Motor neuron (in vitro differentiated cells): ENCODE results near the gene RAD51B. TPM values are rescaled to one million over a fixed set of nuclear protein-coding genes. Genes with fewer than 3 reads are reported as not detected.

Experiments used
- ATAC-seq, 8 experiments: fragments of 200-7000 bp; cut with Tn5 transposase; replicated peaks in 6 of 8; 2 replicates each; pipeline ENCODE4 v1.8.0; 2021; ENCODE audit warnings: mild to moderate bottlenecking in 8 of 8, moderate library complexity in 8 of 8
- H3K27ac ChIP-seq, 2 donors: fragments of 250-450 bp; sonication (Bioruptor Pico); 2 replicates each; pipeline ENCODE4 v1.9.0; 2021; ENCODE audit warnings: antibody characterized with exemption in 2 of 2, mild to moderate bottlenecking in 2 of 2, moderate library complexity in 1 of 2
- H3K4me1 ChIP-seq, 2 donors: fragments of 250-450 bp; sonication (Bioruptor Pico); replicated peaks in 1 of 2; 2 replicates each; pipeline ENCODE4 v1.6.1; 2021; ENCODE audit warnings: antibody characterized with exemption in 2 of 2, mild to moderate bottlenecking in 2 of 2, moderate library complexity in 1 of 2
- H3K4me3 ChIP-seq, 5 donors: fragments of 250-450 bp; sonication (Bioruptor Pico); 2 replicates each; pipeline ENCODE4 v1.9.0; 2021; ENCODE audit warnings: antibody characterized with exemption in 5 of 5, mild to moderate bottlenecking in 5 of 5, moderate library complexity in 4 of 5
- WGBS, 10 experiments: fragments of 450-650 bp; shearing (Covaris generic); methylation state at CpG; one replicate each; pipeline ENCODE4 v1.0.0; 2022; 5-methylcytosine and 5-hydroxymethylcytosine counted together
- in situ Hi-C, 9 experiments: fragments of 400-800 bp; cut with MboI; loops; one replicate each; pipeline ENCODE4 v1.15.0; 2021; ENCODE audit warnings: low sequenced_read_pairs in 9 of 9, low pct_unique_long_range_greater_than_20kb in 2 of 9; ENCODE audit not compliant: unreplicated experiment in 9 of 9
- total RNA-seq, 8 experiments: library from RNA; unstranded; fragments of 300-600 nt; gene quantifications; 2 replicates each; pipeline versions ENCODE4 v1.2.3 to v1.2.4, GENCODE V29; 2022

Gene RAD51B
- total RNA-seq, 8 experiments from 2014 or later: 5.4 to 37.7 (median 11.0) TPM

GRCh38 chr14:68307790-68308168 lies 488.2 kb downstream of the RAD51B start:
- no peak overlapping the region for H3K27ac ChIP-seq
- 0 to 90% (median 77%) methylated on average over 1 to 4 of the region's 4 CpGs for WGBS, 10 experiments
- peak in 2 of 8 experiments; percentile 37 to 42 for ATAC-seq

DNA sequence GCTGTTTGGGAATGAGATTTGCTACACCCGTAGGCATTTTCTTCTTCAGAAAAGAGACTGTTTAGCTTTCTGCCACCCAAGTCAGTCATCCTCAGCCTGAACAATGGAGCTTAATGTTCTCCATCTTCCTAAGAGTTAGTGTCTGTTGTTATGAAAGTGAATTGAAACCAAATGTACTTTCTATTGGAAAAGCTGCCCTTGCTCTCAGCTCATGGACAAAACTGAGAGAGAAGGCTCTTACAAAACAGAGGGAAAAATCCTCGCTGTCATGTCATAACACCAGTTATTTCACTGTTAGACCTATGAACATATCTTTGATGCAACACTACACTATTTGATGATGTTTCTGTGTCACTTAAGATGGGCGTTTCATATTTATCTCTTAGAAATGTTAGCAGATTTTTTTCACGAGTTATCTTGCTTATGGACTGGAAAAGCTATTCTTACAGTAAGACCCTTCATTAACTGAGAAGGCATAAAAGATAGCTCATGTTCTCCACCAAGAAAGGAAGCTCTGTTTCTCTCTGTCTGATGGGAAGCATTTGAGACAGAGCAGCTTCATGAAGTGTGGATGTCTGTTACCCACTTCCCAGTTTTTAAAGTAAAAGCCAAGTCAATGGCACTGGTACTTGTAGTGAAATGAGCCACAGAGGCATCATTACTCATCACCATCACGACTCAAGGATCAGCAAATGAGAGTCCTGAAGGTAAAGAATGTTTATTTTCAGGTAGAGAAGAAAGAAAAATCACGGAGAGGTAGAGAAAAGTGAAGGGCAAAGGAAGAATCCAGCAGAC lies 489.3 kb downstream of the RAD51B start:
- 14 to 100% (median 72%) methylated on average over 2 to 6 of the region's 6 CpGs for WGBS, 10 experiments
- Histone ChIP-seq H3K4me1 (peaks cover 23 to 26% of the 10 kb centered on the region in 2 donors), H3K4me3 (no peak overlapping the region), H3K27ac (no peak overlapping the region)
- in situ Hi-C loops: no loop called here
- ATAC-seq: no peak

More at GRCh38 chr14:68307790-68308168, 488.2 kb downstream of the RAD51B start:
- in situ Hi-C loops: no loop called here
- Histone ChIP-seq H3K4me1 (peaks cover 11 to 20% of the 10 kb centered on the region in 2 donors), H3K4me3 (no peak overlapping the region)

- no peak for ATAC-seq
- H3K4me3 ChIP-seq: no peak overlapping the region
- no peak overlapping the region for H3K27ac ChIP-seq
- peaks cover 26 to 28% of the 10 kb centered on the region in 2 donors for H3K4me1 ChIP-seq
- WGBS, 10 experiments: 65 to 100% (median 100%) methylated on average over 1 to 2 of the region's 2 CpGs; no CpG with 5 or more reads in 5 of the 10 experiments
- in situ Hi-C loops: no loop called here
Observed at GRCh38 chr14:68309616-68310015, 490.0 kb downstream of the RAD51B start.

- in situ Hi-C loops: no loop called here
- H3K27ac ChIP-seq: no peak overlapping the region
- WGBS, 10 experiments: 85 to 100% (median 94%) methylated on average over 2 to 3 of the region's 3 CpGs; no CpG with 5 or more reads in 2 of the 10 experiments
Observed at GRCh38 chr14:68312300-68312699, 492.7 kb downstream of the RAD51B start.

GRCh38 chr14:68312884-68313610 lies 493.5 kb downstream of the RAD51B start:
- in situ Hi-C loops: no loop called here
- H3K27ac ChIP-seq: no peak overlapping the region
- H3K4me1 ChIP-seq: peaks cover 16 to 25% of the 10 kb centered on the region in 2 donors
- peak in 4 of 8 experiments; percentile 30 to 64 (median 40) for ATAC-seq
- no peak overlapping the region for H3K4me3 ChIP-seq
- 43 to 95% (median 71%) methylated on average over 2 to 7 of the region's 9 CpGs for WGBS, 10 experiments

More at GRCh38 chr14:68312300-68312699, 492.7 kb downstream of the RAD51B start:
- Histone ChIP-seq H3K4me3 (no peak overlapping the region), H3K4me1 (peaks cover 19 to 30% of the 10 kb centered on the region in 2 donors)
- ATAC-seq: no peak

DNA sequence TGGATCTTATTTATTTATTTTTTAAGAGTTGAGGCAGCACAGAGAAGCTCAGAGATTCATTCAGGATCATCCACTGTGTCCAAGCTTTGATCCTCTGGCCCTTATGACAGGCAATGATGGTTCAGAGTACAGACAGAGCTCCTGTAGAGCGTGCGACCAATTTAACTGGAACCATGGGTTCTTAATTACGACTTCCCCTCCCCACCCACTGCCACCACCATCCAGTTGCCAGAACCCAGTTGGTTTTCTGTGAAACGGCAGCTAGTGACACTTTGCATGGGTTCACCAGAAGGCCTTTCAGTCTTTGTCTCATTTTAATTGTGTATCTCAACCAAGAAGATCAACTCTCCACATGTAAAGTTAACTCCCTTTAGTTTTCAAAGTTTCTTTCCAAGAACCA lies 495.1 kb downstream of the RAD51B start:
- WGBS, 10 experiments: 78 to 93% (median 90%) methylated on average over 2 to 4 of the region's 4 CpGs; no CpG with 5 or more reads in 3 of the 10 experiments
- in situ Hi-C loops: no loop called here
- Histone ChIP-seq H3K4me1 (peaks cover 8 to 26% of the 10 kb centered on the region in 2 donors), H3K4me3 (no peak overlapping the region), H3K27ac (no peak overlapping the region)
- no peak for ATAC-seq

DNA sequence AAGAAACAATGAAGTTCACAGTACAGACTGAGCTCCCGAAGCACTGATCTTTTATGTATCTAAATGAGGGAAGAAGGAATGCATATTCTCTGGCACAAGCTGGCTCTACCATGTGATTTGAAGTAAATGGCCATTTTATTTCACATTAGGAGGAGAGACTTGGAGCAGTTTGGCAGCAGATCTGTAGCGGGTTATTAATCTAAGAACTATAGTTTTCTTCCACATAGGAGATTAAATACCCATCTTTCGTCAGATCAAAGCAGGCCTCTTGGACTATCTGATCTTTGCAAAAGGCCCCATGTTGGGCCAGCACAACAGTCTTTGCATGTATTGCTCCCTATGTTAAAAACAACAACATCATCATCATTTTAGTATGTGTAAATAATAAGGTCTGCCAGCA lies 495.5 kb downstream of the RAD51B start:
- WGBS, 10 experiments: 83 to 100% (median 94%) methylated on average over 1 to 3 of the region's 3 CpGs; no CpG with 5 or more reads in 2 of the 10 experiments
- ATAC-seq: no peak
- Histone ChIP-seq H3K27ac (no peak overlapping the region), H3K4me3 (no peak overlapping the region), H3K4me1 (peaks cover 8 to 26% of the 10 kb centered on the region in 2 donors)
- in situ Hi-C loops: no loop called here

DNA sequence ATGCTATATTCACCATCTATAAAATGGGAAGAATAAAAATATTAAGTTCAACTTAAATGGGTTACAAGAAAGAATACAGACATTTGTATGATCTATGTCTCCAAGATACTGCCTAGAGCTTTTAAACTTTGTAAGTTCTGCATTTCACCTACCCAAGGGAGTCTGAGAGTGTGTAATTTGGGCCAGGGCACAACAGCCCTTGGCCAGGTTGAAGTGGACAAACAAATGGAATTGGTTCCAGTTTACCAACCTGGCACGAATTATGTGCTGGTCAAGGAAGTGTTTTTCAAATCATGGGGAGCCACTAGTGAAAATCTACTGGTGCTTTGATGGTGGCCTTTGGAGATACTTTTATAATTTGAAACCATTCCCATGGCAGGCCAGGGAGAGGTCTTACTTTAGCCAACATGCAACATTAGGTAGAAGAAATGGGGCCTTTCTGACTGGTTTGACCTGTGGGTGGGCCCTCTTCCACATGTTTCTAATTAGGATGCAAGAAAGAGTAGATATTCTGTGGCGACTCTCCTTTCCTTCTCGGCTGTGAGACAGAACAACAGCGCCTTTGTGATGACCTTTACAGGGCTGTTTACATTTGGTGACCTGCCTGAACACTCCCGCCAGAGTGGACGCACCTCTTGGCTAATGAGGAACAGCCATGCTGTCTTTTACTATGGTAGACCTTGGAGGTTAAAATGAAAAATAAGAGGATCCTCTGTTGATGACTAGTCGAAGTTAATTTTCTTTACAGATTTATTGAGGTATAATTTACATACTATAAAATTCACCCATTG lies 496.7 kb downstream of the RAD51B start:
- WGBS, 10 experiments: 40 to 85% (median 73%) methylated on average over 1 to 7 of the region's 7 CpGs; no CpG with 5 or more reads in 2 of the 10 experiments
- in situ Hi-C loops: no loop called here
- H3K27ac ChIP-seq: no peak overlapping the region
- H3K4me1 ChIP-seq: peaks cover 8 to 26% of the 10 kb centered on the region in 2 donors
- ATAC-seq: no peak
- no peak overlapping the region for H3K4me3 ChIP-seq

GRCh38 chr14:68317239-68317638 lies 497.7 kb downstream of the RAD51B start:
- 76 to 100% (median 100%) methylated on average over 1 to 3 of the region's 3 CpGs for WGBS, 10 experiments

DNA sequence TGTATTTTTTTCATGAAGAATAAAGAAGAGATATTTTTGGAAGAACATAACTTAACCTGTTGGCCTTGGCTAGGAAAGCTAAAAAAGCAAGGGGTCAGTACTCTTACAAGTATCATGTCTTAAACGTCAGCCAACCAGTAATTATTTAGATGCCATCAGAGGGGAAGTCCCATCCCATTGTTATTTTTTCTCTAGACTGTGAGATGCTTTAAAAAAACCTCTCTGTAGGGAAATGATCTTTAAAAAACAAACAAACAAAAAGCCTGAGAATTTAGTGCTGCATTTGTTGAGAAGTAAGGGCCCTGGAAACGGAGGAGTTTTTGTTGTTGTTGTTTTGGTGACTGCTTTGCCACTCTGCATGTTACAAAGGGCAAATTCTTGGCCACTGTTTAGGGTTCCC lies 499.2 kb downstream of the RAD51B start:
- in situ Hi-C loops: no loop called here
- no peak overlapping the region for H3K27ac ChIP-seq
- no peak overlapping the region for H3K4me3 ChIP-seq
- peaks cover 3 to 15% of the 10 kb centered on the region in 2 donors for H3K4me1 ChIP-seq
- 6 to 50% (median 29%) methylated on average over 1 to 2 of the region's 2 CpGs; no CpG with 5 or more reads in 1 of the 10 experiments for WGBS, 10 experiments
- ATAC-seq: no peak

More at GRCh38 chr14:68317239-68317638, 497.7 kb downstream of the RAD51B start:
- peaks cover 8 to 26% of the 10 kb centered on the region in 2 donors for H3K4me1 ChIP-seq
- H3K4me3 ChIP-seq: no peak overlapping the region
- no peak overlapping the region for H3K27ac ChIP-seq
- no peak for ATAC-seq
- in situ Hi-C loops: no loop called here

DNA sequence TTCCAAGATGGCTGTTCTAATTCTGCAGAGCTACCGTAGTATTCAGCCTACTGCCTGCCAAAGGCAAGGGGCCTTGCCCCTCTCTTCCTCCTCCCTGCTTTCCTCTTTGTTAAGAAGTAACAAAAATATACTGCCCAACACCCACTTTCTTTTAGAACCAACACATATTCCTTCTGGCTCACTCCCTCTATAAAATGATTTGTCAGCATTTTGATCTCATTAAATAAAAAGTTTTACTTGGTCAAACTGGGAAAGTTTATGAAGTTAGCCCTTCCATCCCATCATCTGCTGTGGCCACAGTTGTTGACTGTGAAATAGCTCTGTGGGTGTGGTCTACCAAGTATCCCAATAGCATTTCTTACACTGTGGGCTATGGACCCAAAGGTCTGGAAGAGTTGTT lies 500.9 kb downstream of the RAD51B start:
- H3K4me3 ChIP-seq: no peak overlapping the region
- H3K4me1 ChIP-seq: peaks cover 0 to 6% of the 10 kb centered on the region in 2 donors
- no peak overlapping the region for H3K27ac ChIP-seq
- no peak for ATAC-seq
- 33 to 100% (median 84%) methylated on average over 1 of the region's 1 CpG; no CpG with 5 or more reads in 4 of the 10 experiments for WGBS, 10 experiments
- in situ Hi-C loops: no loop called here

DNA sequence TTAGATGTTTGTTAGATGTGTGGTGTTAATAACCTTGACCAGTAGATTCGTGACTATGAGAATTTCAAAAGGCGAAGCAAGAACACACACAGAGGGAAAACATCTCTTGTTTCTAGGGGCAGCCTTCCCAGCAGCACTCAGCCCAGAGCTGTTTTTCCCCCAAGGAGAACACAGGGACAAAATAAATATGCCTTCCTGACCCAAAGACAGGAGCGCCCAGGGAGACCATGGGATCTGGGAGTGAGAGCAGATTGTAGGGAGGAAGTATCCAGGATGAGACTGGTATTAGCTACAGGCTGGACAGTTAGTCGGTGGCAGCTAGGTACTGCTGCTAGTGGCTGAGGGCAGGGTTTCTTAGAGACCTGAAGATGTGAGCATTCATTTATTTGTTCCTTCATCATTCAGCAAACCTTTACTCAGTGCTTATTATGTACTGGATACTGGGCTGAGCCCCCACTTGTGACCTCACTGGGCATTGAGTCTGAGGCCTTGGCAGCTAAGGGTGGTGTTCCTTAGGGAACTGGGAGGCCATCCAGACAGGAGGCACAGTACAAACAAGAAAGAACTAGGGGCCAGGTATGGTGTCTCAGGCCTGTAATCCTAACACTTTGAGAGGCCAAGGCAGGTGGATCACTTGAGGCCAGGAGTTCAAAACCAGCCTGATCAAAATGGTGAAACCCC lies 503.5 kb downstream of the RAD51B start:
- peak in 3 of 8 experiments; percentile 50 to 97 (median 60) for ATAC-seq
- in situ Hi-C loops: no loop called here

More for the DNA sequence above, 503.5 kb downstream of the RAD51B start:
- no peak overlapping the region for H3K27ac ChIP-seq
- peaks cover 0 to 6% of the 10 kb centered on the region in 2 donors for H3K4me1 ChIP-seq
- 70 to 100% (median 82%) methylated on average over 1 to 3 of the region's 4 CpGs; no CpG with 5 or more reads in 4 of the 10 experiments for WGBS, 10 experiments
- no peak overlapping the region for H3K4me3 ChIP-seq
